Duodenal mucosa (tissue), 2 donors: ENCODE measurements around the gene BNIP5.

Experiments used
- H3K27ac ChIP-seq: one replicate; pipeline ENCODE4 v1.7.0; 2013; ENCODE audit warnings: low read depth, low read length
- H3K27me3 ChIP-seq, 2 donors: one replicate each; pipeline ENCODE4 v1.7.0; 2013; ENCODE audit warnings: low read length in 2 of 2, control low read depth in 1 of 2; ENCODE audit not compliant: insufficient read depth in 2 of 2, control insufficient read depth in 1 of 2
- H3K36me3 ChIP-seq, 2 donors: one replicate each; pipeline ENCODE4 v1.7.0; 2013; ENCODE audit warnings: low read length in 2 of 2, control low read depth in 1 of 2; ENCODE audit not compliant: insufficient read depth in 2 of 2, control insufficient read depth in 1 of 2
- H3K4me1 ChIP-seq, 2 donors: one replicate each; pipeline ENCODE4 v1.7.0; 2013; ENCODE audit warnings: low read length in 2 of 2, control low read depth in 1 of 2; ENCODE audit not compliant: insufficient read depth in 2 of 2, control insufficient read depth in 1 of 2
- H3K4me3 ChIP-seq, 2 donors: one replicate each; pipeline ENCODE4 v1.7.0; 2013; ENCODE audit warnings: low read length in 2 of 2, low read depth in 1 of 2
- H3K9ac ChIP-seq, 2 donors: one replicate each; pipeline ENCODE4 v1.7.0; 2013; ENCODE audit warnings: low read length in 2 of 2, low read depth in 1 of 2
- H3K9me3 ChIP-seq, 2 donors: one replicate each; pipeline ENCODE4 v1.7.0; 2013; ENCODE audit warnings: low read length in 2 of 2, control low read depth in 1 of 2; ENCODE audit not compliant: control insufficient read depth in 1 of 2

Gene BNIP5

DNA sequence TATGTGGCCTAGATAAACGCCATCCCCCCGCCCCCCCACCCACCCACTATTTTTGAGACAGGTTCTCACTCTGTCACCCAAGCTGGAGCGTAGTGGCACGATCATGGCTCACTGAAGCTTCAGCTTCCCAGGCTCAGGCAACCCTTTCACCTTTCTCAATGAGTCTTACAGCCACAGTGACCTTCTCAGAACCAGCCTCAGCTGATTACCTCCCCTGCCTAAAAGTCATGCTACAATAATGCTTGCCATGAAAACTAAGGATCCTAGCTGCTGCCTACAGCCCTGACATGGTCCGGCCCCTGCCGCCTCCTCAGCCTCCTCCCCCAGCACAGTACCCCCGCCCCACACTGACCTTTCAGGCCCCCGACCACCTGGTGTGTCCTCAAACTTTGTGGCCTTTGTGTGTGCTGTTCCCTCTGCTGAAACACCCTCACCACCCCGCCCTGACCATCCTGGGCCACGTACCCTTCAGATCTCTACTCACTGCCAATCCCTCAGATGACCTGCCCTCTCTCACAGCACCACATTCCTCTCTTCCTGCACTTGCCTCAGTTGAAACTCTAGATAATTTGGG is 35.5 kb downstream of the BNIP5 start:
- Histone ChIP-seq H3K9ac (no peak overlapping the region), H3K36me3 (no peaks in the 10 kb centered on the region), H3K4me3 (no peak overlapping the region), H3K27me3 (no peaks in the 10 kb centered on the region), H3K4me1 (peaks cover 0 to 11% of the 10 kb centered on the region in 2 donors), H3K9me3 (no peaks in the 10 kb centered on the region), H3K27ac (no peak overlapping the region)

GRCh38 chr6:36298027-36298426 is 38.7 kb downstream of the BNIP5 start:
- no peaks in the 10 kb centered on the region for H3K36me3 ChIP-seq
- H3K9me3 ChIP-seq = no peaks in the 10 kb centered on the region
- no peak overlapping the region for H3K9ac ChIP-seq
- H3K4me3 ChIP-seq = no peak overlapping the region
- H3K4me1 ChIP-seq = peaks cover 0 to 11% of the 10 kb centered on the region in 2 donors
- H3K27ac ChIP-seq = no peak overlapping the region
- H3K27me3 ChIP-seq = no peaks in the 10 kb centered on the region

- Histone ChIP-seq H3K27me3 (no peaks in the 10 kb centered on the region), H3K9ac (no peak overlapping the region), H3K36me3 (no peaks in the 10 kb centered on the region), H3K4me1 (peaks cover 0 to 9% of the 10 kb centered on the region in 2 donors), H3K9me3 (no peaks in the 10 kb centered on the region), H3K27ac (no peak overlapping the region), H3K4me3 (no peak overlapping the region)
Measured at GRCh38 chr6:36297511-36297910, 39.2 kb downstream of the BNIP5 start.

DNA sequence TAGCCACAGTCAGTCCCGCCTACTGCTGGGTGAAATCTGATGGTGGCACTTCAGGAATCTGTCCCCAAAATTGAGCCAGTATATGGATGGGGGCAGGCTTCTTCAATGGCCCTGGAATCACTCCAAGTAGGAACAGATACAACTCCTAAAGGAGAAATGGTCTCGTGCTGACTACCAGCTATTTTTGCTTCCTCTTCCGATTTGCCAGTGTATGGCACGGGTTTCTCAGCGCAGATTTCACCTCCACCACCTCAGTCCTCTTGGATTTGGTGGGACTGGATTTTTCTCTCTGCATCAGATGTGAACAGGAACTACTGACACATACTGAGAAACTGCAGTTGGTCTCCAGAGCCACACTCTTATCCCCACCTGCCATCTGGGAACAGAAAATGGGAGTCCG is 39.6 kb downstream of the BNIP5 start:
- no peak overlapping the region for H3K27ac ChIP-seq

GRCh38 chr6:36296240-36296639 is 40.4 kb downstream of the BNIP5 start:
- H3K4me3 ChIP-seq = no peak overlapping the region
- H3K36me3 ChIP-seq = no peaks in the 10 kb centered on the region
- no peak overlapping the region for H3K27ac ChIP-seq
- H3K9ac ChIP-seq = no peak overlapping the region
- peaks cover 8% of the 10 kb centered on the region in 2 donors for H3K4me1 ChIP-seq
- no peaks in the 10 kb centered on the region for H3K9me3 ChIP-seq
- H3K27me3 ChIP-seq = no peaks in the 10 kb centered on the region

More for the DNA sequence above, 39.6 kb downstream of the BNIP5 start:
- Histone ChIP-seq H3K36me3 (no peaks in the 10 kb centered on the region), H3K4me1 (peaks cover 0 to 5% of the 10 kb centered on the region in 2 donors), H3K4me3 (no peak overlapping the region), H3K9me3 (no peaks in the 10 kb centered on the region), H3K9ac (no peak overlapping the region), H3K27me3 (no peaks in the 10 kb centered on the region)

DNA sequence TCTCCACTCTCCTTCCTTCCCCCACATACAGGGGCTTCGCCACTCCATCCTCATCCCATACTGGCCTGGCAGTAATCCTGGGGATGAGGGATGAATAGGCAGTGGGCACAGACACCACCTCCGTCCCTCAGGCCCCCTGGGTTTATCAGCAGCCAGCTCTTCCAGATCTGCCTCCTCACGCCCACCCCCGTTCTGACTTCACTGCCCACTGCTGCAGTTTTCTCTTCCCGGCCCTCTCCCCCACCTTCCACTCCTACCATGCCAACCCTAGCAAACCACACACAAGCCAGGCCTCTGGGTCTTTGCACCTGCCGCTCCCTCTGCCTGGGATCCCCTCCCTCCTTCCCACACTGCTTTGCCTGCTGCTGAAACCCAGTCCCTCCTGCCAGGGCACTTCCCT is 44.5 kb downstream of the BNIP5 start:
- Histone ChIP-seq H3K36me3 (no peaks in the 10 kb centered on the region), H3K9me3 (no peaks in the 10 kb centered on the region), H3K27ac (no peak overlapping the region), H3K4me3 (no peak overlapping the region), H3K4me1 (peaks cover 11 to 19% of the 10 kb centered on the region in 2 donors), H3K9ac (peak overlapping the region in 1 of 2 donors; percentile 2), H3K27me3 (no peaks in the 10 kb centered on the region)

DNA sequence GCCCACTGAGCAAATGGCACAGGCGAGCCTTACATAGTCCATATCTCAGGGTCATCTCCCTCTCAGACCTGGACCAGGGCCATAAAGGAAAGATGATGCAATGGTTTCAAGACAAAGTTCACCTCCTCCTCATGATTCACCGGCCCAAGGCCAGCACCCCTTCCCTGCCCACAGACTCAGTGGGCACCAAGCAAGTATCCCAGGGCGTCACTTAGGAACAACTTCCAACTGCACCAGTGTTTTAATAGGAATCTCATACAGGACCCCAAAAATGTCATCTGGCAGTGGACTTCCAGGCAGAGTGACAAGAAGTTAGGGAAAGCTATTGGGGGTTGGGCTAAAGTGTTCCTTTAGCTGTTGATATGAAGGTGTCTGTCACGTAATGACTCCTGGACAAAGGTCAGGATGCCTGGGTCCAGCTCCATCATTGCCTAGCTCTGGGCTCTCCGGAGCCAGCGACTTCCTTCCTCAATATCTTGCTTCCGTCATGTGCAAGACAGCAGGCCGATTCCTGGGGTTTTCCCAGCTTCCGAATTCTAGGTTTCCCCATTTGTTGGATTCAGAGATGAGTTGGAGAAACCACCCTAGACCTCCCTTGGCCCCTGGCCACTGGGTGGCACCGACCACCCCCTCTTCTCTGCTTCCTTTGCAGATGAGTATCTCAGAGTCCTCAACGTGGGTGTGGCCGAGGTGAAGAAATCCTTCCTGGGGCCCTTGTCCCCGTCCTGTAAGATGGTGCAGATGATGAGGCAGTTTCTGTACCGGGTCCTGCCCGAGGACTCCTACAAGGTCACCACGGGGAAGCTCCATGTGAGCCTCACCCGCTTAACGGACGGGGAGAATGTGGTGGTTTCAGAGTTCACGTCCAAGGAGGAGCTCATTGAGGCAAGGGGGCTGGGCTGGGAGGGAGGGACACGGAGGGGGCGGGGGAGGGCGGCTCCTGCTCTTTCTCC is 45.7 kb downstream of the BNIP5 start:
- Histone ChIP-seq H3K36me3 (no peaks in the 10 kb centered on the region), H3K4me1 (peaks cover 11 to 19% of the 10 kb centered on the region in 2 donors), H3K27me3 (no peaks in the 10 kb centered on the region), H3K9me3 (no peaks in the 10 kb centered on the region), H3K4me3 (peak overlapping the region; percentile 18 to 48), H3K9ac (no peak overlapping the region), H3K27ac (no peak overlapping the region)

- H3K27me3 ChIP-seq = peaks cover 8 to 12% of the 10 kb centered on the region in 2 donors
- no peaks in the 10 kb centered on the region for H3K36me3 ChIP-seq
- peaks cover 11 to 19% of the 10 kb centered on the region in 2 donors for H3K4me1 ChIP-seq
- no peak overlapping the region for H3K27ac ChIP-seq
- H3K9ac ChIP-seq = no peak overlapping the region
- H3K4me3 ChIP-seq = no peak overlapping the region
- no peaks in the 10 kb centered on the region for H3K9me3 ChIP-seq
Measured at GRCh38 chr6:36289281-36289878, 47.3 kb downstream of the BNIP5 start.

- H3K27me3 ChIP-seq = peaks cover 11 to 16% of the 10 kb centered on the region in 2 donors
- H3K27ac ChIP-seq = no peak overlapping the region
- no peaks in the 10 kb centered on the region for H3K9me3 ChIP-seq
- H3K4me1 ChIP-seq = peaks cover 8 to 18% of the 10 kb centered on the region in 2 donors
- no peak overlapping the region for H3K4me3 ChIP-seq
- no peaks in the 10 kb centered on the region for H3K36me3 ChIP-seq
- no peak overlapping the region for H3K9ac ChIP-seq
Measured at GRCh38 chr6:36286858-36287257, 49.8 kb downstream of the BNIP5 start.

DNA sequence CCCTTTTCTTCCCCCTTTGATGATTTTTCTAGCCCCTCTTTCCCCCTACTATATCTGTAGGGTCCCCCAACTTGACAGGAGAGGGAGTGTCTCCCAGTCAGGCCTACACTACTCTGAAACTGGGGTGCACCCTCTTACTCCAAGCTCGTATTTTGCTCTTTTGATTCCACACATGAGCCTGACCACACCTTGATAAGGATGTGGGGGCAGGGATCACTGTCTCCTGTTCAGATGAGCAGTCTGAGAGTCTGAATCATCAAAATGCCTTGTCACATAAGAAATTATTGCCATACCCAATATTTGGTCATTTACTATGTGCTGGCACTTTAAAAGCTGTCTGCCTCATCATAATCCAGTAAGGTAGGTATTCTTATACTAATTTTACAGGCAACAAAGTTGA is 50.9 kb downstream of the BNIP5 start:
- peaks cover 13 to 16% of the 10 kb centered on the region in 2 donors for H3K27me3 ChIP-seq
- H3K9ac ChIP-seq = no peak overlapping the region
- no peaks in the 10 kb centered on the region for H3K9me3 ChIP-seq
- peaks cover 0 to 8% of the 10 kb centered on the region in 2 donors for H3K4me1 ChIP-seq
- no peak overlapping the region for H3K4me3 ChIP-seq
- H3K36me3 ChIP-seq = no peaks in the 10 kb centered on the region
- H3K27ac ChIP-seq = no peak overlapping the region
